Parathyroid adenoma (tissue), 2 donors: ENCODE results near the gene MINDY4.
A peak's percentile ranks its signal among the peaks of the same experiment; 100 is the strongest.

Experiments used
- H2AFZ ChIP-seq: fragments of 300-600 bp; sonication (generic); one replicate; pipeline ENCODE4 v1.7.0; 2017; ENCODE audit warnings: antibody characterized with exemption, mild to moderate bottlenecking
- H3K27ac ChIP-seq: fragments of 300-600 bp; sonication (generic); one replicate; pipeline ENCODE4 v1.7.0; 2017
- H3K27me3 ChIP-seq: fragments of 300-600 bp; sonication (generic); one replicate; pipeline ENCODE4 v1.7.0; 2017; ENCODE audit warnings: low read length; ENCODE audit not compliant: control insufficient read depth, insufficient read depth
- H3K36me3 ChIP-seq: fragments of 300-600 bp; sonication (generic); one replicate; pipeline ENCODE4 v1.7.0; 2017; ENCODE audit warnings: low read length; ENCODE audit not compliant: control insufficient read depth, insufficient read depth
- H3K4me1 ChIP-seq: fragments of 300-600 bp; sonication (generic); one replicate; pipeline ENCODE4 v1.7.0; 2017; ENCODE audit warnings: control low read depth
- H3K4me2 ChIP-seq: fragments of 300-600 bp; sonication (generic); one replicate; pipeline ENCODE4 v1.7.0; 2017; ENCODE audit warnings: low read length
- H3K4me3 ChIP-seq: fragments of 300-600 bp; sonication (generic); one replicate; pipeline ENCODE4 v1.7.0; 2017; ENCODE audit warnings: low read depth, low read length
- H3K79me2 ChIP-seq: fragments of 300-600 bp; sonication (generic); one replicate; pipeline ENCODE4 v1.7.0; 2017; ENCODE audit warnings: control low read depth
- H3K9ac ChIP-seq: fragments of 300-600 bp; sonication (generic); one replicate; pipeline ENCODE4 v1.7.0; 2017; ENCODE audit warnings: mild to moderate bottlenecking
- H3K9me3 ChIP-seq: fragments of 300-600 bp; sonication (generic); one replicate; pipeline ENCODE4 v1.7.0; 2017; ENCODE audit warnings: low read length; ENCODE audit not compliant: control insufficient read depth
- TF ChIP-seq, protein P1 (sequence below): fragments of 300-600 bp; sonication (generic); IDR thresholded peaks from one replicate; pipeline ENCODE4 v1.7.0; 2017; ENCODE audit warnings: antibody characterized with exemption, mild to moderate bottlenecking
- donor health status: primary hyperparathyroidism.

The MINDY4 gene

DNA sequence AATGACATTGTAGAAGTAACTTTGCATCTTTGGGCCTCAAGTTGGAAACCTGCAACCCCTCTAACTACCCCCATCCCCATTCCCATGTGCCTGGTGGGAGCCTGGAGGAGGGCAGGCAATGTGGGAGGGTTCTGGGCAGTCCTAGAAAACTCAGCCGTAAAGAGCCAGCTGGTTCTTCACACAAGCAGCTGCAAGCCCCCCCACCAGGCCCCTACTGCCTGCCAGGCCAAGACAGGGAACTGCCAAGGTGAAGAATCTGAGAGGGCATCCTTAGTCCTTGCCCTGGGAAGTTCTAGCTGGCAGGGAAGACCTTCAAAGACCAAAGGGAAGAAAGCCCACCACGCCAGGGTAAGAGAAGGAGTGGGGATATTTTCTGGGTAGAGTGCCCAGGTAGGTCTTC is 31.5 kb upstream of the MINDY4 start:
- Histone ChIP-seq H2AFZ (no peak overlapping the region), H3K79me2 (no peaks in the 10 kb centered on the region), H3K4me2 (no peak overlapping the region), H3K36me3 (no peaks in the 10 kb centered on the region), H3K27ac (no peak overlapping the region), H3K9me3 (no peaks in the 10 kb centered on the region), H3K27me3 (no peaks in the 10 kb centered on the region), H3K4me1 (no peaks in the 10 kb centered on the region), H3K4me3 (no peak overlapping the region), H3K9ac (no peak overlapping the region)
- TF ChIP-seq, protein P1, sequence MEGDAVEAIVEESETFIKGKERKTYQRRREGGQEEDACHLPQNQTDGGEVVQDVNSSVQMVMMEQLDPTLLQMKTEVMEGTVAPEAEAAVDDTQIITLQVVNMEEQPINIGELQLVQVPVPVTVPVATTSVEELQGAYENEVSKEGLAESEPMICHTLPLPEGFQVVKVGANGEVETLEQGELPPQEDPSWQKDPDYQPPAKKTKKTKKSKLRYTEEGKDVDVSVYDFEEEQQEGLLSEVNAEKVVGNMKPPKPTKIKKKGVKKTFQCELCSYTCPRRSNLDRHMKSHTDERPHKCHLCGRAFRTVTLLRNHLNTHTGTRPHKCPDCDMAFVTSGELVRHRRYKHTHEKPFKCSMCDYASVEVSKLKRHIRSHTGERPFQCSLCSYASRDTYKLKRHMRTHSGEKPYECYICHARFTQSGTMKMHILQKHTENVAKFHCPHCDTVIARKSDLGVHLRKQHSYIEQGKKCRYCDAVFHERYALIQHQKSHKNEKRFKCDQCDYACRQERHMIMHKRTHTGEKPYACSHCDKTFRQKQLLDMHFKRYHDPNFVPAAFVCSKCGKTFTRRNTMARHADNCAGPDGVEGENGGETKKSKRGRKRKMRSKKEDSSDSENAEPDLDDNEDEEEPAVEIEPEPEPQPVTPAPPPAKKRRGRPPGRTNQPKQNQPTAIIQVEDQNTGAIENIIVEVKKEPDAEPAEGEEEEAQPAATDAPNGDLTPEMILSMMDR = no peak

DNA sequence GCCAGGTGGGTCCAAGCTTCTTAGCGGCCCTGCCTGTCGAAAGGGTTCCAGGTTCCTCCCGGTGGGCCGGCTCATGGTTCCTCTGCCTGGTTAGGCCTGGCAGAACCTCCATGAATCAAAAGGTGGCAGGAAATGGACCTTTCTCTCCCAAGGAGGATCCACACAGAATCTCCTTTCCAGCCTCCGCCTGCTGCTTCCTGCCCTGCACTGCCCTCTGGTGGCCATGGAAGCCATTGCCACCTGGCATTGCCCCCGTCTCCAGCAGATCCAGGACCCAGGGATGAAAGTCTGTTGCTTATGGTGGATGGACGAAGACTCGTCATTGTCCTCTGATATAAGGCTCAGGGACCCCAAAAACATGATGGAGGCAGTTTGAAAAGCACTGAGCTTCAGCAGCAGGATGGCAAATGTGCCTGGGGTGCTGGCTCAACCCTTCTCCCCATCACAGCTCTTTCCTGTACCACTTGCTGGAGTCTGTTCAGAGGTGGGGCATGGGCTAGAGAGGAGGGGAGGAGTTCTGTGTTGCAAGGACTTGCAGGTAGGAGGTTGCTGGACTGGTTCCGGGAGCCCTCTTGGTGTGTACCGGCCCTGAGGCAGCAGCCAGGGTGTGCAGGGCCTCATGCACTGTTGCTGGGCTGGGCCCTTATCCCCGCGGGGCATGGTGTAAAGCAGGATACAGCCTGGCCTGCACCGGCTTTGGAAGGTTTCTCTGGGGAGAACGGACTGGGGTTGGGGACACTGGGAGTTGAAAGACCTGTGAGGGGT is 30.6 kb upstream of the MINDY4 start:
- no peak overlapping the region for H3K27ac ChIP-seq
- peak overlapping the region; percentile 16 for H2AFZ ChIP-seq
- no peak overlapping the region for H3K9ac ChIP-seq
- H3K4me1 ChIP-seq = no peaks in the 10 kb centered on the region
- TF ChIP-seq, protein P1 = peak; percentile 98
- no peak overlapping the region for H3K4me2 ChIP-seq
- no peaks in the 10 kb centered on the region for H3K9me3 ChIP-seq
- H3K79me2 ChIP-seq = no peaks in the 10 kb centered on the region
- H3K36me3 ChIP-seq = no peaks in the 10 kb centered on the region
- no peaks in the 10 kb centered on the region for H3K27me3 ChIP-seq
- no peak overlapping the region for H3K4me3 ChIP-seq

DNA sequence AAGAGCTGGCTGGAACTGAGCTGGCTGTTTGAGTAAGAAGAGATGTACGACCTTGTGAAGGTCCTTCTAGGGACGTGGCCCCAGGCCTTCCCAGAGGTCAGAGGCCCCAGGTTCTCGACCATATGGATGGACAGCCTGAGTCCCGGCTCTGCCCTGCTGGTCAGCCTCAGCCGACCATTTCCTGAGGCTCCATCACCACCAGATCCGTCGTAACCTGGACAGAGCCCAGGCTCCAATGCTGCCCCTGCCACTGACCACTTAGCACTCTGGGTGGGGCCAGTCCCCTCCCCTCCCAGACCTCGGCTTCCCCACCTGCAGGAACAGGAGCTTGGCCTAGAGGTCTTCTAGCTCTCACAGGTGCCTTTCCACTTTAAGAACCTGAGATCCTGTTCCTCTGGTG is 29.9 kb upstream of the MINDY4 start:
- Histone ChIP-seq H3K9ac (no peak overlapping the region), H3K9me3 (no peaks in the 10 kb centered on the region), H3K27ac (no peak overlapping the region), H3K4me2 (no peak overlapping the region), H3K79me2 (no peaks in the 10 kb centered on the region), H3K36me3 (no peaks in the 10 kb centered on the region), H3K4me3 (no peak overlapping the region), H3K4me1 (no peaks in the 10 kb centered on the region), H3K27me3 (no peaks in the 10 kb centered on the region), H2AFZ (no peak overlapping the region)
- TF ChIP-seq, protein P1 = no peak

DNA sequence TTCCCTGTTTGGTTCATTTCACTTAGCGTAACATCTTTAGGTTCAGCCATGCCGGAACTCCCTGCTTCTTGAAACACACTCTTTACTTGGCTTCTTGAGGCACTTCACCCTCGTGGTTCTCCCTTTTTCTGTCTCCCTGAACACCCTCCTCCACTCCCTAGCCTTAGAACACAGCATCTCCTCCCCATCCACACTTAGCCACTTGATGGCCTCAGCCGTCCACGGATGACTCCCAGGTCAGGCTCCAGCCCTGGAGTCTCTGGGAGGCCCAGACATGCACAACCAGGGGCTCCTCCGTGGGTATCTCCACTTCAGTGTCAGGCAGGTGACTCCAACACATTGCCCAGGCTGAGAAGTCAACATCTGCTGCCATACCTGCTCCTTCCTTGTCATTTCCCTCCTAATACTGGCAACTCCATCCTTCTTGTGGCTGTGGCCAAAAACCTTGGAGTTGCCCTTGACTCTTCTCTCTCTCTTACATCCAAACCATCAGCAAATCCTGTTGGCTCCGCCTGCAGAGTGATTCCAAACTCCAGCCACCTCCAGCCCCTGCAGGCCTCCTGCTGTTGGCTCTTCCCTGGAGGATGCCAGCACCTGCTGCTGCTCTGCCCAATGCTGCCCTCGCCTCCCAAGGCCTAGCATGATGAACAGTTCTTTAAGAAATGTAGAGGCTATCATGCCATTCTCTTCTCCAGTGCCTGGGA is 27.7 kb upstream of the MINDY4 start:
- no peak overlapping the region for H2AFZ ChIP-seq

More for the DNA sequence above, 27.7 kb upstream of the MINDY4 start:
- Histone ChIP-seq H3K36me3 (no peaks in the 10 kb centered on the region), H3K27ac (no peak overlapping the region), H3K4me3 (no peak overlapping the region), H3K79me2 (no peaks in the 10 kb centered on the region), H3K27me3 (no peaks in the 10 kb centered on the region), H3K9me3 (no peaks in the 10 kb centered on the region), H3K4me1 (no peaks in the 10 kb centered on the region), H3K9ac (no peak overlapping the region), H3K4me2 (no peak overlapping the region)
- TF ChIP-seq, protein P1 = no peak
